Activated CD8-positive, alpha-beta memory T cell treated with anti-CD3 and anti-CD28 coated beads for 1 hour (primary cell): ENCODE data around the gene LYSMD2.

Experiments
- DNase-seq, 2 donors: peaks; one replicate each; pipeline ENCODE4 v3.0.0-alpha.2; 2020; ENCODE audit warnings: low read depth in 1 of 2; ENCODE audit errors: extremely low read depth in 1 of 2

LYSMD2 gene

DNA sequence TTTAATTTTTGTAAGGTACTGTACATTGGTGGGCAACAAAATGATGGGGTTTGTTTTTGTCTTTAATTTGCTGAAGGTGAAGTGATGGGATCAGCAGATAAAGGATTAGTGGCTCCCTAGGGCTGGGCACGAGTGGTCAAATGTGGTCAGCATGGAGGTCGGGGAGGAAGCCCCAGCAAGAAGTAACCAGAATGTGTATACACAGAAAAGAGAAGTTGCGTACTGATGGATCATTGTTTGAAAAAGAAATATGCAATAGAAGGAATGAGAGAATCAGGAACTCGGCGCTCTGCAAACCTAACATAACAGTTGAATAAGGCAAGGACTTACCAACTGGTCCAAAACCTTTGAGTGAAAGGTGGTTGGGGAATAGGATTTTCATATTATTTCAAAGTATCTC, 15.4 kb upstream of the LYSMD2 start:
- no peak for DNase-seq

DNA sequence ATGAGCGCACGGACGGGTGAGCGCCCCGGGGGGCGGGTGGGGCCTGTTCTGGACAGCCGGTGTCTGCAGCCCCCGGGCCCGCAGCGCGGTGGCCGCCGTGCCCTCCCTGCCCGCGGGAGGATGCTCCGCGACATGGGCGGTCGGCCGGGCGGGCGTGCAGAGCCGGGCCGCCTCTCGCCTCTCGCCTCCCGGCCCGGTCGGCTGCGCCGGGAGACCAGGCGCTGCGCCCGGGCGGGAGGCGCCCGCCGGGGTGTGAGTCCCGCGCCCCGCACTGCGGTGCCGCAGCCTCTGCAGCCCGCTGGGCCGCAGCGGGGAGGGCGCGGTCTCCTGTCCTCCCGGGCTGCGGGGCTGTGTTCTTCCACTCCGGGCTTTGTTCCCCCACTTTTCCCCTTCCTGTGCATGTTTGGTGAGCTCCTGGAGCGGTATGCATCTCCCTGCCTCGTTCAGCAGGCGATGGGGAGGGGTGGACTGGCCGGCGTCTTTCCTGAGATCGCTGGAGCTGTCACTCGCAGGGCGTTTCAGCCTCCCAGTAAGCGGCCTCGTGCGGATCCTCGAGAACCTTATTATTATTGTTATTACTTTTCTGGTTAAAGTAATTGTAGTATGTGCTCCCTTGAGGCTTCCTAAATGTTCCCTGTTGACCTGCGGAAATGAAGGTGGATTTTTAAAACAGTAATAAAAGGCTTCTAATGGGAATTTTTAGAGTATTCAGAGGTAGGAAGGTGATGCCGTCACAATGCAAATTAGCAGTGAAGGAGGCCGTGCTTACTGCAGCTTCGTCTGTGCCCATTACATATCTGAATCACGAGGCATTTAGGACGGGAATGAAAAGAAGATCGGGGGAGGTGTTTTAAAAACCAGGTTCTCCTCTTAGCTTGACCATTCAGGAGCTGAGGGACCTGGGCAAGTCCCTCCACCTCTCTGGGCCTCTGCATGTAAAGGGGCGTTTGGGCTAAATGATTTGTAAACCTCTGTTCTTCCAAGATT, 14.5 kb upstream of the LYSMD2 start:
- no peak for DNase-seq

DNA sequence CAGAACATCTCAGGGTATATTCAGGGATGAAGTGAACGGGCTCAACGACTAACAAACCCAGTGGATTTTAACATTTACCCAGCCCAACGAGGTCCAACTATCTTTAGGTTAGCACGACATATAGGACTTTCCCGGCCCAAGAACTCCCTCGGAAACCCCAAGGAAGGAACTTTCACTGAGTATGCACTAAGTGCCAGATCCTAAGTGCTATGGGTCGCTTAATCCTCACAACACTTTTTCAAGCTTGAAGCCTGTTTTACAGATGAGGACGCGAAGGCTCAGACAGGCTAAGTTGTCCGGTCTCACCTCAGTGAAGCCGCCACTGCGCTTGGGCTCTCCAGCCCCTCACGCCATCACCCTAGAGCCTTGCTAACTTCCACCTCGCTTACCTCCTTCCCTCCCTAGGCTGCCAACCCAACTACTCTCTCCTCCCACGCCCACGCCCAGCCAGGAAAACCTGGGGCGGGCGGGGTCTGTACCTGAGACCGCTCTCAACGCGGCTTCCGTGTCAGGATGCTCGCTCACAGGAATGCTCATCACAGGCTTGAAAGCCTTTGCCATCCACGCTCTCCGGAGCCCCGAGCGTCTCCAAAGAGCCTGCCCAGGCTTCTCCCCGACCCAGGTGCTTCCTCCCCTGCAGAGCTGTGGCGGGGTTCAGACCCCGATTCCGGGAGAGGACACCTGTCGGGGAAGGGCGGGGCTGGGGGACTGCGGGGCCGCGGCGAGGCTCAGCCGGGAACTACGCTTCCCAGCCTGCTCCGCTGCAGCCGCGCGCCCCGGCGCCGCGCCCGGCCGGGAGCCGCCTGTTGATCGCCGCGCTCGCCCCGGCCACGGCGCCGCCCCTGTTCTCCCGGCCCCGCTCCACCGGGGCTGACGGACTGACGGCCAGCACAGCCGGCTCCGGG, 13.6 kb upstream of the LYSMD2 start, which contains the start of gene TMOD2:
TMOD2 (plus strand) TSS at position 806 of the 905 bp plus-strand sequence. CDS start 14,845 bp downstream, outside the sequence.
- DNase-seq: peak in 1 of 2 donors; percentile 39

GRCh38 chr15:51750186-51750585, 12.7 kb upstream of the LYSMD2 start:
- no peak for DNase-seq

GRCh38 chr15:51749307-51749706, 11.9 kb upstream of the LYSMD2 start:
- no peak for DNase-seq

DNA sequence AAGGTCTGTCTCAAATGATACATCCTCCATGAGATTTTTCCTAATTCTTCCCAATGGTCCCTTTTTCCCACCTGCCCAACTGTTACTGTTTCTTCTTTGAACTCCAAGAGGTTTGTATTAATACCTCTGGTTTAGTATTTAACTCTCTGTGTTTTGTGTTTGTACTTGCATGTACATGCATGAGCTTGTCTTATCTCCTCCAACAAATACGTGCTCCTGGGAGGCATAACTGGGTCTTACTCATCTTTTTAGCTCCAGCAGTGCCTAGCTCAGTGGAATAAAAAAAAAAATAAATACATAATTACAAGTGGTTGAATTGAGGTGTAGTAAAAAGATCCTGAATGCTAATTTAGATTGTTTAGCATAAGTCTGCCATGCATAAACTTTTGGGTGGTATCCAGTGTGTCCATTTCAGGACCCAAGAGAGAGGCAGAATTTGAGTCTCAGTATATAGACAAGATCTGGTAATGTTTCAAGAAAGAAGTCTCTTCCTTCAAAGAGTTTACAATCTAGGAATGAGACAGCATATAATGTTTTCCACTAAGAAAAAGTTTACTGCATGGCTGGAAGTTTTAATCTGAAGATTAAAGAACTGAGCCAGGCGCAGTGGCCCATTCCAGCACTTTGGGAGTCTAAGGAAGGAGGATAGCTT, 1.7 kb upstream of the LYSMD2 start:
- no peak for DNase-seq

GRCh38 chr15:51738553-51738952, 1.1 kb upstream of the LYSMD2 start:
- DNase-seq: no peak

GRCh38 chr15:51736751-51737521, 519 bp downstream of the LYSMD2 start:
- DNase-seq: peak in 1 of 2 donors; percentile 40

DNA sequence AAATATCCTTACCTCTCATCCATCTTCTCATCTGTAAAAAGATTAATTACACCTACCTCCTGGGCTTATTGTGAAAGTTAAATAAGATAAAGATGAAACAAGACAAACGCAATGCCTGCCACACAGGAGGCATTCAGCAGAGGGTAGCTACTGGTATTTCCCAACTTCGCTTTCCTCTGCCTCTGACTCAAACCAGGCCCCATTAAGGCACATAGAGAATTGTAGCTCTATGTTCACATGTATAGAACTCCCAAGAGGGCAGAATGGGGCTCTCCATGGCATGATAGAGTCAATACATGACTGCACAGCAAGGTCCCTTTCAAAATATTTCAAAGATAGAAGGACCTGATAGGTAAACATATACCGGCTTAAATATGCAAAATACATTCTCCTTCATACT, 1.4 kb downstream of the LYSMD2 start:
- no peak for DNase-seq

- no peak for DNase-seq
These were observed 2.0 kb downstream of the LYSMD2 start for GRCh38 chr15:51735228-51736010.

GRCh38 chr15:51732646-51733045, 4.8 kb downstream of the LYSMD2 start:
- DNase-seq: no peak

GRCh38 chr15:51731549-51732267, 5.7 kb downstream of the LYSMD2 start:
- no peak for DNase-seq

DNA sequence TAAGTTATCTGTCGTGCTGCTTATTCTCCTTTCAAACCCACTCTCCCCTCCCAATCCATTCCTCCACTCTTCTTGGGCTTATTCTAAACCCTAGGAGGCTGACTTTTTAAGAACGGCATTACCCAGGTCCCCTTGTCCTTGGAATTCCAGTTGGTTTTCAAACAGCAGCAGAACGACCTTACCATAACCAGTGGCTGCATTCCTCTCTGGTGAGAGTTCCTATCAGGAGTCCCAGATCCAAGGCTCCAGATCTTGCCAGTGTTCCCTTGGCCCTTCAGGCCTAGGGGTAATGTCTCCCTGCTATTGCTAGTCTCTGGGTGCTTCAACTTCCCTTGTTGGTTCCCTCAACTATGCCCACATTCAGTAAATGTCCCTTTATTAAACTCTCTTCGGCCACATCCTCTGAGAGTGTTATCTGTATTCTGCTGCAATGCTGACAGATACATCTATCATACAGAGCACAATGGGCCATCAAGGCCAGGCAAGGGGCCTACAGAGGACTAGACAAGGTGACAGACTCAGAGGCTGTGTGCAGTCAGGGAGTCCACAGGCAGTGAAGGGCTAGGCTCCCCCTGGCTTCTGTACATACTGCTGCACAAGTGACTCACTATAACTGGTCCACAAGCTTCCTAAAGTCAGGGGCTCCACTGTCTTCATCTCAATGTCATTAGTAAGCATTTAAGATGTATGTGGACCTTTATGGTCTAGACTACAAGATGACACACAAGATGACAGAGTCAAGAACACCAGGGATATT, 10.1 kb downstream of the LYSMD2 start:
- DNase-seq: no peak

GRCh38 chr15:51726302-51727073, 11.0 kb downstream of the LYSMD2 start:
- no peak for DNase-seq

DNA sequence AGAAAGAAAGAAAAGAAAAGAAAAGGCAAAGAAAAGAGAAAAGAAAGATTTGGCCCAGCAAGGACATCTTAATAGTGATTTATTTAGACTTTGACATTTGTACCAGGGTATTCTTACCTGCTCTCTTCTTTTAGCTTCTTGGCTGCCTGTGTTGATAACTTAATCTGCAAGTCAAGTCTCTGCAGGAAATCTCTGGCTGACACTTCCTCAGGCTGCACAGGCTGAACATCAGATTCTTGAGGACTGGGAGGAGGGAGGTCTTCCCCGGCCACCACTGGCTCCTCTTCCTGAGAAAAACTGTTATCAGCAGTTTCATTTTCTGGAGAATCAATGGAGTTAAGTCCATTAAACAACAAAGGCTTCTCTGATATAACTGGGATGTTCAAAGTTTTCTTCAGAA, 12.8 kb downstream of the LYSMD2 start:
- DNase-seq: no peak

DNA sequence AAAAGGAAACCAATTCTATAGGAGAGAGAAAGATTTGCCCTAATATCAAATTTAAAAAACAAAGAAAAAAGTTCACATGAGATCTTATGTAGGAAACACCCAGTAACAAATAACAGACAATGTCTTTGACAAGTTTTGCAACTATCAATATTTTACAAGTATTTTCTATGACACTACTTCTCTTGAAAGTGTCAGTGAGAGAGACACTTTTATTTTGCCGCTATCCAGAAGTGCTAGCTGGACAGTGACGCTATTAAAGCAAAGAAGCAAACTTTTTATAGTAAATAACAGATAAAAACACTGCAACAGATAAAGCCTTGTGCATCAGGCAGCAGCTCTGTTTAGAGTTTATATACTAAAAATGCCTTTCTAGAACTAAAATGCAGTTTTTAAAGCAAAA, 13.3 kb downstream of the LYSMD2 start:
- DNase-seq: no peak
